ENCODE data around the gene D2HGDH. TPM values are rescaled to one million over a fixed set of nuclear protein-coding genes. Genes with fewer than 3 reads are reported as not detected.

D2HGDH gene
- total RNA-seq: 28.8 and 34.8 TPM in 2 replicates
- long read RNA-seq: 0 reads

DNA sequence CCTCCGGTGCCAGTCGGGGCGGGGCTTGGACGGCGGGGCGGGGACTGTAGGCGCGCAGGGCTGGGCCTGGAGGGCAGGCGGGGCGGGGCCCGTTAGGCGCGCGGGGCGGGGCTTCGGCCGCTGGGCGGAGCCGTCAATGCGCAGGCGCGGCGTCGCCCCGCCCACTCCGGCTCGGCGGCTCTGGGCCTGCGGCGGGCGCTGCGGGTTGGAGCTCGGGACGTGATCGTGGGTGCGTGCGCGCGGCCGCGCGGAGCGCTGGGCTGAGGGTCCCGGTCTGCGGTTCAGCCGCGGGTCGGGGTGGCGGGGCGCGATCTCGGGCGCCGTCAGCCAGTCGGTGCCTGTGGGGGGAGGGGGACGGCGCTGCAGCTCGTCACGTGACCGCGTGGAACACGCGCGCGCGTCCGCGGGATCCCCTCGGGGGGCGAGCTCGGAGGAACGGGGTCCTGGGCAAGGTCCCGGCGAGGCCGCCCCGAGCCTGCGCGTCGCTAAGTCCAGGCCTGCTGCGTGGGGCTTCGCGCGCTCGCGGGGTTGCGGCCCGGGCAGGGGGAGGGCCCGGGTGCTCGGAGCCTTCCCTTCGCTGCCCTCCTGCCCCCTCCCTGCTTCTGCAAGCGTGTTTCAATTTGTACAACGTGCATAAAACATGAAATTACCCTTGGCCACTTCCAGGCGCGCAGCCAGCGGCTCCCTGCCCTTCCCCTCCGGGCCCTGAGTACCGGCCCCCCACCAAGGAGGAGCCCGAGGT is at the start of gene D2HGDH:
Gene D2HGDH (plus strand): TSS at position 164 of the 742 bp plus-strand sequence. CDS start 595 bp downstream, outside the sequence.
- TF ChIP-seq, protein P1, sequence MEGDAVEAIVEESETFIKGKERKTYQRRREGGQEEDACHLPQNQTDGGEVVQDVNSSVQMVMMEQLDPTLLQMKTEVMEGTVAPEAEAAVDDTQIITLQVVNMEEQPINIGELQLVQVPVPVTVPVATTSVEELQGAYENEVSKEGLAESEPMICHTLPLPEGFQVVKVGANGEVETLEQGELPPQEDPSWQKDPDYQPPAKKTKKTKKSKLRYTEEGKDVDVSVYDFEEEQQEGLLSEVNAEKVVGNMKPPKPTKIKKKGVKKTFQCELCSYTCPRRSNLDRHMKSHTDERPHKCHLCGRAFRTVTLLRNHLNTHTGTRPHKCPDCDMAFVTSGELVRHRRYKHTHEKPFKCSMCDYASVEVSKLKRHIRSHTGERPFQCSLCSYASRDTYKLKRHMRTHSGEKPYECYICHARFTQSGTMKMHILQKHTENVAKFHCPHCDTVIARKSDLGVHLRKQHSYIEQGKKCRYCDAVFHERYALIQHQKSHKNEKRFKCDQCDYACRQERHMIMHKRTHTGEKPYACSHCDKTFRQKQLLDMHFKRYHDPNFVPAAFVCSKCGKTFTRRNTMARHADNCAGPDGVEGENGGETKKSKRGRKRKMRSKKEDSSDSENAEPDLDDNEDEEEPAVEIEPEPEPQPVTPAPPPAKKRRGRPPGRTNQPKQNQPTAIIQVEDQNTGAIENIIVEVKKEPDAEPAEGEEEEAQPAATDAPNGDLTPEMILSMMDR (IDR thresholded peaks at IDR 0.05; ENCODE audit: unreplicated experiment): no peak
- no peaks in the 10 kb centered on the region for H3K4me1 Mint-ChIP-seq (ENCODE audit: low read depth)
- no peaks in the 10 kb centered on the region for H3K9me3 Mint-ChIP-seq (ENCODE audit: low read depth)

DNA sequence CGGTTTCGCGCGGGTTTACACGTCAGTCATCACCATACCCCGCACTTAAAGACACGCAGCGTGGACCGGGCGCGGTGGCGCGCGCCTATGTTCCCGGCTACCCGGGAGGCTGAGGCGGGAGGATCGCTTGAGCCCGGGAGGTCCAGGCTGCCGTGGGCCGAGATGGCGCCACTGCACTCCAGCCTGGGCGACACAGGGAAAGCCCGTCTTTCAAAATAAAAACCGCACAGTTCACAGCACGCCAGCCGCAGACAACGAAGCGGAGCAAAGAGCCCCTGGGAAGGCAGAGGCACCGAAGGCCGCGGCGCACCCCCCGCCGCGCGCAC is 48.1 kb upstream of the D2HGDH start:
- DNase-seq (ENCODE audit: low spot score, unreplicated experiment): no peak
- H3K27ac Mint-ChIP-seq: peak overlapping the region; percentile 82
- peaks cover 8% of the 10 kb centered on the region for H3K4me1 Mint-ChIP-seq (ENCODE audit: low read depth)
- H3K9me3 Mint-ChIP-seq (ENCODE audit: low read depth): no peaks in the 10 kb centered on the region
- peak overlapping the region; percentile 86 for H3K4me3 Mint-ChIP-seq (ENCODE audit: low read depth)
- no peaks in the 10 kb centered on the region for H3K27me3 Mint-ChIP-seq
- TF ChIP-seq, protein P1 (IDR thresholded peaks at IDR 0.05; ENCODE audit: unreplicated experiment): no peak
- peaks cover 3% of the 10 kb centered on the region for H3K36me3 Mint-ChIP-seq (ENCODE audit: insufficient read depth)

More for the DNA sequence above, at the start of gene D2HGDH:
- Mint-ChIP-seq H3K36me3 (ENCODE audit: insufficient read depth) (peaks cover 4% of the 10 kb centered on the region), H3K4me3 (ENCODE audit: low read depth) (peak within 1 kb of the TSS; percentile 76), H3K27ac (peak within 1 kb of the TSS; percentile 78), H3K27me3 (no peaks in the 10 kb centered on the region)
- peak; percentile 88 for DNase-seq (ENCODE audit: low spot score, unreplicated experiment)

DNA sequence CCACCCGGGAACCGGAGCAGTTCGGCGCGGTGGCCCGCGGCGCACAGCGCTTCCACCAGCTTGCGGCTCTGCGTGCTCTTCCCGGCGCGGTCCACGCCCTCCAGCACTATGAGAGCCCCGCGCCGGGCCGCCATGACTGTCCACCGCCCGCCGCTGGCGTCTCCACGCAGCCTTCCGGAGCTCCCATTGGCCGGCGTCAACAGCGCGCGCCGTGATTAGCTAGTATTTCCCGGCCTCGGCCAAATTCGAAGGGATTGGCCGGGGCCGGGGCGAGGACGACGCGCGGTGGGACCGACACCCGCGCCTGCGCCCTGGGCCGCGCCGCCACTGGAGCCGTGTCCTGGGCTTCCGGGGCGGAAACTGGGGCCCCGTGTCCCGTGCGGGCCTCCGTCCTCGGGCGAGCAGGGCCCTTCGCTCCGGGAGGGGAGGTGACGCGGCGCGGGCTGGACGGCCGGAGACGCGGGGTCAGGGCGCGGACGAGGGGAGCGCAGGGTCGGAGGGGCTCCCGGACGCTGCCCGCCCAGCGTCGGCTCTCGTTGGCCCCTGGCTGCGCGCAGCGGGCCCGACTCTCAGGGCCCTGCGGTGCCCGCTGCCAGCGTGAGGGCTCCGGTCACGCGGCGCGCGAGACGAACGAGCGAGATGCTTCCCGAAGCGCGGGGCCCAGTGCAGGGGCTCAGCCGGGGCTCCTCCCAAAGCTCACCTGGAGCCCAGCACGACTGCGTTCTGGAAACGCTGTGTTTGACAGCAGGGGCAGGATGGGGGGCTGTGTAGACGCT is 47.6 kb upstream of the D2HGDH start, which contains the start of gene DTYMK:
Gene DTYMK (minus strand): TSS at position 166 of the 776 bp plus-strand sequence. CDS start 32 bp downstream, at position 134.
- Mint-ChIP-seq H3K4me3 (ENCODE audit: low read depth) (peak within 1 kb of the TSS; percentile 86), H3K4me1 (ENCODE audit: low read depth) (peaks cover 8% of the 10 kb centered on the region), H3K27ac (peak within 1 kb of the TSS; percentile 97), H3K36me3 (ENCODE audit: insufficient read depth) (peaks cover 2% of the 10 kb centered on the region), H3K9me3 (ENCODE audit: low read depth) (no peaks in the 10 kb centered on the region), H3K27me3 (no peaks in the 10 kb centered on the region)
- DNase-seq (ENCODE audit: low spot score, unreplicated experiment): peak; percentile 91
- TF ChIP-seq, protein P1 (IDR thresholded peaks at IDR 0.05; ENCODE audit: unreplicated experiment): no peak

DNA sequence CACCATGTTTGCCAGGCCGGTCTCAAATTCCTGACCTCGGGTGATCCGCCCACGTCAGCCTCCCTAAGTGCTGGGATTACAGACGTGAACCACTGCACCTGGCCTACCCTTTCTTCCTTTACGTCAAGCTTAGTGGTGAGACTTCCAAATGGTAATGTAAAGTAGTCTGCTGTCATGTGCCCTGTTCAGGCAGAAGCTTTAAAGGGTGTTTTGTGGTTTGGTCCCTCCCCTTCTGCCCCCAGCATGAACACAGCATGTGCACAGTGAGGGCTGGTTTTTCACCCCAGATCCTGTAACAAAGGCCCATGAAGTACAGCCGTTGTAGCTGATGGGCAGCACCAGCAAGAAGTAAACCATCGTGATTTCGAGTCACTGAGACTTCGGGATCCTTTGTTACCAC is 45.1 kb upstream of the D2HGDH start:
- Mint-ChIP-seq H3K27me3 (no peaks in the 10 kb centered on the region), H3K4me1 (ENCODE audit: low read depth) (peaks cover 8% of the 10 kb centered on the region), H3K9me3 (ENCODE audit: low read depth) (no peaks in the 10 kb centered on the region), H3K27ac (no peak overlapping the region), H3K4me3 (ENCODE audit: low read depth) (peak overlapping the region; percentile 49), H3K36me3 (ENCODE audit: insufficient read depth) (peaks cover 2% of the 10 kb centered on the region)
- DNase-seq (ENCODE audit: low spot score, unreplicated experiment): no peak
- TF ChIP-seq, protein P1 (IDR thresholded peaks at IDR 0.05; ENCODE audit: unreplicated experiment): no peak

DNA sequence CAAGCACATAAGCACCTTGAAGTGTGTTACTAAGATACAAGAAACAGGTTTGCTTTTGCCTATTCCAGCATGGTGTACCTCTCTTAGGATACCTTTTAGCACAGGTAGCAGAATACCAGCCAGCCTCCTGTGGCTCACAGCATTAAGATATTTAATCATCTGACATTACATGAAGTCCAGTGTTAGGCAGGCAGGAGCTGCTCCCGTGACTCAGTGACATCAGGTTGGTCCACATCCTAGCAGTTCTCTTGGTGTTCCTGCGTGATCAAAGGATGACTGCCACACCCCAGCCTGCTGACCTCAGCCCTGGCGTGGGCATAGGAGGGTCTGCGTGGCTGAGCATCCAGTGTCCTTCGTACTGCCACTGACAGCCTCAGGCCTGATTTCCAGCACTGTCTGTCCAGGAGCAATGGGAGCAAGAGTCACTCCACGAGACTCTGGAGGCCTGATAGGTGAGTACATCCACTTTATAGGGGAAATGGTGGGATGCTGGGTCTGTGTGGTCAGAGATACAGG is 44.2 kb upstream of the D2HGDH start:
- no peak for DNase-seq (ENCODE audit: low spot score, unreplicated experiment)
- H3K27me3 Mint-ChIP-seq: no peaks in the 10 kb centered on the region
- H3K4me1 Mint-ChIP-seq (ENCODE audit: low read depth): peaks cover 8% of the 10 kb centered on the region
- no peak overlapping the region for H3K4me3 Mint-ChIP-seq (ENCODE audit: low read depth)
- H3K36me3 Mint-ChIP-seq (ENCODE audit: insufficient read depth): peaks cover 2% of the 10 kb centered on the region
- H3K27ac Mint-ChIP-seq: no peak overlapping the region
- H3K9me3 Mint-ChIP-seq (ENCODE audit: low read depth): no peaks in the 10 kb centered on the region
- TF ChIP-seq, protein P1 (IDR thresholded peaks at IDR 0.05; ENCODE audit: unreplicated experiment): no peak

All from progenitor cell of endocrine pancreas (in vitro differentiated cells).